Thoracic aorta (tissue), 2 donors: Measurements from ENCODE around the gene TAF11L14. TPM values are rescaled to one million over a fixed set of nuclear protein-coding genes. Genes with fewer than 3 reads are reported as not detected.

Source experiments
- ATAC-seq: fragments of 150-250 bp; one replicate; pipeline ENCODE4 v1.8.0; 2017; ENCODE audit warnings: low read depth; ENCODE audit not compliant: insufficient number of reproducible peaks, low FRiP score
- DNase-seq: peaks from one replicate; pipeline ENCODE4 v3.0.0-alpha.2; 2020; ENCODE audit warnings: low spot score
- H3K27ac ChIP-seq, 2 donors: fragments of 200-600 bp; sonication (generic); 1 replicate in 1 of 2; 2 replicates in 1 of 2; pipeline ENCODE4 v1.5.1; 2016; ENCODE audit warnings: mild to moderate bottlenecking in 2 of 2, moderate library complexity in 2 of 2
- H3K27me3 ChIP-seq: fragments of 200-600 bp; sonication (generic); replicated peaks from 2 replicates; pipeline ENCODE4 v1.6.0; 2016; ENCODE audit warnings: mild to moderate bottlenecking; ENCODE audit not compliant: insufficient read depth
- H3K36me3 ChIP-seq: fragments of 200-600 bp; sonication (generic); one replicate; pipeline ENCODE4 v1.5.1; 2016
- H3K4me1 ChIP-seq, 2 donors: fragments of 200-600 bp; sonication (generic); 1 replicate in 1 of 2; 2 replicates in 1 of 2; pipeline versions ENCODE4 v1.5.1 to v1.6.0; 2016; ENCODE audit warnings: low read depth in 2 of 2, mild to moderate bottlenecking in 1 of 2; ENCODE audit not compliant: control insufficient read depth in 1 of 2
- H3K4me3 ChIP-seq: fragments of 200-600 bp; sonication (generic); 2 replicates; pipeline ENCODE4 v1.5.1; 2016; ENCODE audit warnings: mild to moderate bottlenecking
- H3K9me3 ChIP-seq: fragments of 200-600 bp; sonication (generic); 2 replicates; pipeline ENCODE4 v1.5.1; 2016
- CTCF ChIP-seq: fragments of 200-600 bp; sonication (generic); IDR thresholded peaks from one replicate; pipeline ENCODE4 v1.5.1; 2019; ENCODE audit warnings: antibody characterized with exemption
- total RNA-seq, 2 donors: library from RNA; depleted of rRNA; stranded (reverse); fragments of >200 nt; gene quantifications; one replicate each; pipeline versions ENCODE4 v1.1.0 to v1.2.3, GENCODE V29; 2016

Gene TAF11L14
- total RNA-seq, 2 donors from 2014 or later: not detected

GRCh38 chr5:17678751-17679324, 44.6 kb downstream of the TAF11L14 start:
- no peak overlapping the region for H3K27ac ChIP-seq
- H3K4me1 ChIP-seq: no peaks in the 10 kb centered on the region
- no peak overlapping the region for H3K4me3 ChIP-seq
- DNase-seq (no peak), ATAC-seq (no peak)
- H3K36me3 ChIP-seq: no peaks in the 10 kb centered on the region
- H3K9me3 ChIP-seq: no peaks in the 10 kb centered on the region
- H3K27me3 ChIP-seq: no peaks in the 10 kb centered on the region
- TF ChIP-seq CTCF: no peak

GRCh38 chr5:17679597-17680203, 45.4 kb downstream of the TAF11L14 start:
- H3K9me3 ChIP-seq: no peaks in the 10 kb centered on the region
- ATAC-seq (no peak), DNase-seq (no peak)
- no peak overlapping the region for H3K4me3 ChIP-seq
- no peaks in the 10 kb centered on the region for H3K4me1 ChIP-seq
- no peaks in the 10 kb centered on the region for H3K36me3 ChIP-seq
- H3K27ac ChIP-seq: no peak overlapping the region
- no peak for TF ChIP-seq CTCF
- no peaks in the 10 kb centered on the region for H3K27me3 ChIP-seq

GRCh38 chr5:17680737-17681136, 46.5 kb downstream of the TAF11L14 start:
- H3K9me3 ChIP-seq: no peaks in the 10 kb centered on the region
- H3K4me3 ChIP-seq: no peak overlapping the region
- no peaks in the 10 kb centered on the region for H3K27me3 ChIP-seq
- H3K36me3 ChIP-seq: no peaks in the 10 kb centered on the region
- no peaks in the 10 kb centered on the region for H3K4me1 ChIP-seq
- no peak for TF ChIP-seq CTCF
- no peak for ATAC-seq
- H3K27ac ChIP-seq: no peak overlapping the region
- no peak for DNase-seq

Other genes with a start within 250 kb of the TAF11L14 start
- not detected for gene TAF11L2, start 136.2 kb upstream of the TAF11L14 start, total RNA-seq
- gene TAF11L3, start 116.1 kb upstream of the TAF11L14 start, total RNA-seq: not detected
- gene TAF11L4, start 112.7 kb upstream of the TAF11L14 start, total RNA-seq: not detected
- not detected for gene TAF11L5, start 109.2 kb upstream of the TAF11L14 start, total RNA-seq
- not detected for gene TAF11L6, start 105.8 kb upstream of the TAF11L14 start, total RNA-seq
- gene TAF11L7, start 48.7 kb upstream of the TAF11L14 start, total RNA-seq: not detected
- not detected for gene TAF11L8, start 43.5 kb upstream of the TAF11L14 start, total RNA-seq
- gene TAF11L9, start 40.1 kb upstream of the TAF11L14 start, total RNA-seq: not detected
- not detected for gene TAF11L10, start 36.6 kb upstream of the TAF11L14 start, total RNA-seq
- gene TAF11L11, start 30.3 kb upstream of the TAF11L14 start, total RNA-seq: not detected
- gene TAF11L12, start 24.1 kb upstream of the TAF11L14 start, total RNA-seq: not detected
- not detected for gene TAF11L13, start 2.4 kb upstream of the TAF11L14 start, total RNA-seq